GM06990 (cell line): Measurements from ENCODE around the gene KLF9.

Experiments
- DNase-seq: peaks from one replicate; pipeline ENCODE4 v3.0.0-alpha.2; 2011; ENCODE audit not compliant: insufficient read length; ENCODE audit errors: extremely low read depth
- H3K27me3 ChIP-seq: replicated peaks from 2 replicates; pipeline ENCODE4 v1.6.0; 2011; ENCODE audit warnings: low read length; ENCODE audit not compliant: control insufficient read depth, insufficient read depth
- H3K36me3 ChIP-seq: 2 replicates; pipeline ENCODE4 v1.5.1; 2011; ENCODE audit warnings: low read length; ENCODE audit not compliant: control insufficient read depth, insufficient read depth
- H3K4me3 ChIP-seq: replicated peaks from 2 replicates; pipeline ENCODE4 v1.5.1; 2011; ENCODE audit warnings: low read depth, mild to moderate bottlenecking, control low read depth, low read length
- CTCF ChIP-seq: IDR thresholded peaks from 2 replicates; pipeline ENCODE4 v1.5.1; 2011; ENCODE audit warnings: low read length, control low read depth, mild to moderate bottlenecking, inconsistent platforms; ENCODE audit not compliant: insufficient read depth, poor library complexity, severe bottlenecking

KLF9 gene

GRCh38 chr9:70400107-70400892 lies 14.2 kb downstream of the KLF9 start:
- Histone ChIP-seq H3K4me3 (no peak overlapping the region), H3K27me3 (no peaks in the 10 kb centered on the region), H3K36me3 (no peaks in the 10 kb centered on the region)
- no peak for DNase-seq
- TF ChIP-seq CTCF, result no peak

- no peak for DNase-seq
- Histone ChIP-seq H3K4me3 (no peak overlapping the region), H3K27me3 (no peaks in the 10 kb centered on the region), H3K36me3 (no peaks in the 10 kb centered on the region)
- TF ChIP-seq CTCF, result no peak
Measured at GRCh38 chr9:70399141-70399540, 15.3 kb downstream of the KLF9 start.

- Histone ChIP-seq H3K36me3 (no peaks in the 10 kb centered on the region), H3K27me3 (no peaks in the 10 kb centered on the region), H3K4me3 (no peak overlapping the region)
- DNase-seq, result peak; percentile 20
- no peak for TF ChIP-seq CTCF
Measured at GRCh38 chr9:70398145-70398556, 16.3 kb downstream of the KLF9 start.

GRCh38 chr9:70395652-70396051 lies 18.8 kb downstream of the KLF9 start:
- no peaks in the 10 kb centered on the region for H3K36me3 ChIP-seq
- no peaks in the 10 kb centered on the region for H3K27me3 ChIP-seq
- TF ChIP-seq CTCF, result no peak
- no peak for DNase-seq
- H3K4me3 ChIP-seq, result no peak overlapping the region

GRCh38 chr9:70392850-70393249 lies 21.6 kb downstream of the KLF9 start:
- DNase-seq, result no peak
- TF ChIP-seq CTCF, result no peak
- H3K27me3 ChIP-seq, result no peaks in the 10 kb centered on the region
- no peaks in the 10 kb centered on the region for H3K36me3 ChIP-seq
- H3K4me3 ChIP-seq, result no peak overlapping the region
